ENCODE measurements around the gene RAB41. TPM values are rescaled to one million over a fixed set of nuclear protein-coding genes. Genes with fewer than 3 reads are reported as not detected.

Gene RAB41
- total RNA-seq, 1 donor from 2014 or later, result not detected

GRCh38 chrX:70254909-70255308, 27.1 kb upstream of the RAB41 start:
- Mint-ChIP-seq H3K27ac (ENCODE audit: unreplicated experiment) (no peak overlapping the region), H3K36me3 (ENCODE audit: low read depth, unreplicated experiment) (peaks cover 3% of the 10 kb centered on the region), H3K9me3 (ENCODE audit: unreplicated experiment) (no peaks in the 10 kb centered on the region), H3K27me3 (ENCODE audit: unreplicated experiment) (peaks cover 1% of the 10 kb centered on the region), H3K4me3 (ENCODE audit: unreplicated experiment) (no peak overlapping the region), H3K4me1 (ENCODE audit: unreplicated experiment) (peaks cover 15% of the 10 kb centered on the region)
- DNase-seq (ENCODE audit: low spot score), result no peak
- no peak for TF ChIP-seq CTCF (IDR thresholded peaks at IDR 0.05; ENCODE audit: unreplicated experiment)

- Mint-ChIP-seq H3K36me3 (ENCODE audit: low read depth, unreplicated experiment) (peaks cover 3% of the 10 kb centered on the region), H3K9me3 (ENCODE audit: unreplicated experiment) (no peaks in the 10 kb centered on the region), H3K4me3 (ENCODE audit: unreplicated experiment) (no peak overlapping the region), H3K27me3 (ENCODE audit: unreplicated experiment) (peaks cover 1% of the 10 kb centered on the region), H3K27ac (ENCODE audit: unreplicated experiment) (no peak overlapping the region), H3K4me1 (ENCODE audit: unreplicated experiment) (peaks cover 15% of the 10 kb centered on the region)
- DNase-seq (ENCODE audit: low spot score), result no peak
- TF ChIP-seq CTCF (IDR thresholded peaks at IDR 0.05; ENCODE audit: unreplicated experiment), result no peak
These were observed 26.5 kb upstream of the RAB41 start for GRCh38 chrX:70255452-70255851.

- TF ChIP-seq CTCF (IDR thresholded peaks at IDR 0.05; ENCODE audit: unreplicated experiment), result no peak
- Mint-ChIP-seq H3K27me3 (ENCODE audit: unreplicated experiment) (peaks cover 1% of the 10 kb centered on the region), H3K9me3 (ENCODE audit: unreplicated experiment) (no peaks in the 10 kb centered on the region)
These were observed 24.3 kb upstream of the RAB41 start for GRCh38 chrX:70257423-70258288.

GRCh38 chrX:70260104-70260503, 21.9 kb upstream of the RAB41 start, which contains the start of gene P2RY4:
Gene P2RY4 (minus strand): TSS chrX:70260204. CDS start chrX:70259624, 580 bp downstream.
- peaks cover 6% of the 10 kb centered on the region for H3K4me1 Mint-ChIP-seq (ENCODE audit: unreplicated experiment)
- no peak for DNase-seq (ENCODE audit: low spot score)
- H3K4me3 Mint-ChIP-seq (ENCODE audit: unreplicated experiment), result no peak within 1 kb of the TSS
- no peak within 1 kb of the TSS for H3K27ac Mint-ChIP-seq (ENCODE audit: unreplicated experiment)
- H3K27me3 Mint-ChIP-seq (ENCODE audit: unreplicated experiment), result peaks cover 1% of the 10 kb centered on the region
- H3K36me3 Mint-ChIP-seq (ENCODE audit: low read depth, unreplicated experiment), result no peaks in the 10 kb centered on the region
- no peaks in the 10 kb centered on the region for H3K9me3 Mint-ChIP-seq (ENCODE audit: unreplicated experiment)
- TF ChIP-seq CTCF (IDR thresholded peaks at IDR 0.05; ENCODE audit: unreplicated experiment), result no peak

More at GRCh38 chrX:70257423-70258288, 24.3 kb upstream of the RAB41 start:
- Mint-ChIP-seq H3K36me3 (ENCODE audit: low read depth, unreplicated experiment) (peaks cover 3% of the 10 kb centered on the region), H3K27ac (ENCODE audit: unreplicated experiment) (no peak overlapping the region), H3K4me3 (ENCODE audit: unreplicated experiment) (no peak overlapping the region), H3K4me1 (ENCODE audit: unreplicated experiment) (peaks cover 15% of the 10 kb centered on the region)
- DNase-seq (ENCODE audit: low spot score), result no peak

- Mint-ChIP-seq H3K36me3 (ENCODE audit: low read depth, unreplicated experiment) (no peaks in the 10 kb centered on the region), H3K9me3 (ENCODE audit: unreplicated experiment) (no peaks in the 10 kb centered on the region), H3K4me1 (ENCODE audit: unreplicated experiment) (no peaks in the 10 kb centered on the region), H3K27ac (ENCODE audit: unreplicated experiment) (no peak overlapping the region), H3K4me3 (ENCODE audit: unreplicated experiment) (no peak overlapping the region), H3K27me3 (ENCODE audit: unreplicated experiment) (no peaks in the 10 kb centered on the region)
- TF ChIP-seq CTCF (IDR thresholded peaks at IDR 0.05; ENCODE audit: unreplicated experiment), result peak; percentile 21
- peak; percentile 58 for DNase-seq (ENCODE audit: low spot score)
These were observed 18.9 kb upstream of the RAB41 start for GRCh38 chrX:70262952-70263567.
